HEK293 (cell line): ENCODE results near the gene MSANTD2.

ENCODE experiments used
- CTCF ChIA-PET: fragments of 350-600 bp; formaldehyde crosslinking; extraction: SDS; loops from one replicate; lab custom pipeline; 2021; ENCODE audit warnings: antibody characterized with exemption; lab: Yijun Ruan, JAX
- POLR2A ChIA-PET: fragments of 300-600 bp; formaldehyde crosslinking; extraction: SDS; loops from one replicate; lab custom pipeline; 2020; ENCODE audit warnings: antibody characterized with exemption, inconsistent platforms; lab: Yijun Ruan, JAX
- H3K27ac ChIP-seq: fragments of 200-500 bp; sonication (Bioruptor generic); 2 replicates; pipeline ENCODE4 v1.5.1; 2014; ENCODE audit warnings: low read depth, low read length, control low read depth, inconsistent platforms; ENCODE audit errors: extremely low read depth
- H3K36me3 ChIP-seq, 2 experiments: fragments of 200-500 bp in 1 of 2; sonication (Bioruptor generic) in 1 of 2; 1 replicate in 1 of 2; 2 replicates in 1 of 2; pipeline ENCODE4 v1.5.1; 2014 to 2017; ENCODE audit warnings: inconsistent platforms in 2 of 2, low read length in 2 of 2; ENCODE audit not compliant: control insufficient read depth in 2 of 2, insufficient read depth in 1 of 2
- H3K4me1 ChIP-seq: fragments of 200-500 bp; sonication (Bioruptor generic); 2 replicates; pipeline ENCODE4 v1.5.1; 2014; ENCODE audit warnings: mild to moderate bottlenecking, low read length, inconsistent platforms; ENCODE audit not compliant: control insufficient read depth, insufficient read depth
- H3K4me3 ChIP-seq: 2 replicates; pipeline ENCODE4 v1.5.1; 2011; ENCODE audit warnings: low read depth, mild to moderate bottlenecking, control low read depth, low read length, moderate library complexity
- H3K9me3 ChIP-seq: fragments of 200-500 bp; sonication (Bioruptor generic); 2 replicates; pipeline ENCODE4 v1.5.1; 2014; ENCODE audit warnings: low read depth, low read length, inconsistent platforms; ENCODE audit not compliant: control insufficient read depth, insufficient read depth
- GLI2 ChIP-seq: fragments of 450-650 bp; formaldehyde crosslinking; IDR thresholded peaks from 2 replicates; pipeline ENCODE4; 2017; ENCODE audit warnings: missing biosample characterization, missing genetic modification characterization, low read depth, borderline replicate concordance
- SP2 ChIP-seq: fragments of 450-650 bp; formaldehyde crosslinking; IDR thresholded peaks from 2 replicates; pipeline ENCODE4 v1.5.1; 2016; ENCODE audit warnings: missing biosample characterization, missing genetic modification characterization
- ZFP37 ChIP-seq: fragments of 450-650 bp; formaldehyde crosslinking; IDR thresholded peaks from 2 replicates; pipeline ENCODE4 v1.5.1; 2016; ENCODE audit warnings: missing biosample characterization, missing genetic modification characterization
- ZNF211 ChIP-seq: fragments of 450-650 bp; formaldehyde crosslinking; IDR thresholded peaks from 2 replicates; pipeline ENCODE4 v1.5.1; 2016; ENCODE audit warnings: low read depth, missing biosample characterization, missing genetic modification characterization
- ZNF24 ChIP-seq: fragments of 450-650 bp; formaldehyde crosslinking; IDR thresholded peaks from 2 replicates; pipeline ENCODE4 v1.5.1; 2016; ENCODE audit warnings: missing biosample characterization, missing genetic modification characterization
- ZNF248 ChIP-seq: fragments of 450-650 bp; formaldehyde crosslinking; IDR thresholded peaks from 2 replicates; pipeline ENCODE4 v1.5.1; 2017; ENCODE audit warnings: missing biosample characterization, missing genetic modification characterization
- ZNF626 ChIP-seq: fragments of 450-650 bp; sonication (Bioruptor Pico); formaldehyde crosslinking; IDR thresholded peaks from 2 replicates; pipeline ENCODE4 v1.5.1; 2018; ENCODE audit warnings: missing biosample characterization, missing genetic modification characterization, inconsistent platforms
- ZNF791 ChIP-seq: fragments of 450-650 bp; formaldehyde crosslinking; IDR thresholded peaks from 2 replicates; pipeline ENCODE4 v1.5.1; 2016; ENCODE audit warnings: missing biosample characterization, missing genetic modification characterization
- ZNF837 ChIP-seq: fragments of 450-650 bp; formaldehyde crosslinking; IDR thresholded peaks from 2 replicates; pipeline ENCODE4 v1.5.1; 2016; ENCODE audit warnings: missing biosample characterization, missing genetic modification characterization
- TF ChIP-seq, protein P1 (sequence below): fragments of 450-650 bp; formaldehyde crosslinking; IDR thresholded peaks from 2 replicates; pipeline ENCODE4 v1.5.1; 2016; ENCODE audit warnings: missing biosample characterization, missing genetic modification characterization, borderline replicate concordance
- TF ChIP-seq, protein P2 (sequence below): fragments of 450-650 bp; formaldehyde crosslinking; IDR thresholded peaks from 2 replicates; pipeline ENCODE4 v1.5.1; 2016; ENCODE audit warnings: missing biosample characterization, missing genetic modification characterization
- TF ChIP-seq, protein P3 (sequence below): fragments of 450-650 bp; formaldehyde crosslinking; IDR thresholded peaks from 2 replicates; pipeline ENCODE4 v1.5.1; 2017; ENCODE audit warnings: missing biosample characterization, missing genetic modification characterization
- TF ChIP-seq, protein P4 (sequence below): fragments of 450-650 bp; formaldehyde crosslinking; IDR thresholded peaks from 2 replicates; pipeline ENCODE4 v1.5.1; 2017; ENCODE audit warnings: missing biosample characterization, missing genetic modification characterization

The MSANTD2 gene

DNA sequence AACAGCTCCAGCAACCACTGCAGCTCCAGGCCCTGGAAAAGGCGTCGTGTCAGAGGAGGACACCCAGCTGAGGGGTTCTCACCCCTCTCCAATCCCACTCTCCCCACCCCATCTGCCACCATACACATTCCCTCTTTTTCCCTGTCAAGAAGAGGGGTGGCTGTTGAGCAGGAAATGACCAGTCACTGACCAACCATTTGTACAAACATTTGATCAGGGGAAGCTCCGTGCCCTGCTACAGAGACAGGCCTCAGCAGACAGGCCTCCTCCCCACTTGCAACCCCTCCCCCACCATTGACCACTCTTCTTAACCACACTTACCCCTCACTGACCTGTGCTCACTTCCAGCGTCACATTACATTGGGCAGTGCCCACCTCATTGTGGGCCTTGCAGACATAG, 45.9 kb downstream of the MSANTD2 start (continued):
- TF ChIP-seq, protein P1, sequence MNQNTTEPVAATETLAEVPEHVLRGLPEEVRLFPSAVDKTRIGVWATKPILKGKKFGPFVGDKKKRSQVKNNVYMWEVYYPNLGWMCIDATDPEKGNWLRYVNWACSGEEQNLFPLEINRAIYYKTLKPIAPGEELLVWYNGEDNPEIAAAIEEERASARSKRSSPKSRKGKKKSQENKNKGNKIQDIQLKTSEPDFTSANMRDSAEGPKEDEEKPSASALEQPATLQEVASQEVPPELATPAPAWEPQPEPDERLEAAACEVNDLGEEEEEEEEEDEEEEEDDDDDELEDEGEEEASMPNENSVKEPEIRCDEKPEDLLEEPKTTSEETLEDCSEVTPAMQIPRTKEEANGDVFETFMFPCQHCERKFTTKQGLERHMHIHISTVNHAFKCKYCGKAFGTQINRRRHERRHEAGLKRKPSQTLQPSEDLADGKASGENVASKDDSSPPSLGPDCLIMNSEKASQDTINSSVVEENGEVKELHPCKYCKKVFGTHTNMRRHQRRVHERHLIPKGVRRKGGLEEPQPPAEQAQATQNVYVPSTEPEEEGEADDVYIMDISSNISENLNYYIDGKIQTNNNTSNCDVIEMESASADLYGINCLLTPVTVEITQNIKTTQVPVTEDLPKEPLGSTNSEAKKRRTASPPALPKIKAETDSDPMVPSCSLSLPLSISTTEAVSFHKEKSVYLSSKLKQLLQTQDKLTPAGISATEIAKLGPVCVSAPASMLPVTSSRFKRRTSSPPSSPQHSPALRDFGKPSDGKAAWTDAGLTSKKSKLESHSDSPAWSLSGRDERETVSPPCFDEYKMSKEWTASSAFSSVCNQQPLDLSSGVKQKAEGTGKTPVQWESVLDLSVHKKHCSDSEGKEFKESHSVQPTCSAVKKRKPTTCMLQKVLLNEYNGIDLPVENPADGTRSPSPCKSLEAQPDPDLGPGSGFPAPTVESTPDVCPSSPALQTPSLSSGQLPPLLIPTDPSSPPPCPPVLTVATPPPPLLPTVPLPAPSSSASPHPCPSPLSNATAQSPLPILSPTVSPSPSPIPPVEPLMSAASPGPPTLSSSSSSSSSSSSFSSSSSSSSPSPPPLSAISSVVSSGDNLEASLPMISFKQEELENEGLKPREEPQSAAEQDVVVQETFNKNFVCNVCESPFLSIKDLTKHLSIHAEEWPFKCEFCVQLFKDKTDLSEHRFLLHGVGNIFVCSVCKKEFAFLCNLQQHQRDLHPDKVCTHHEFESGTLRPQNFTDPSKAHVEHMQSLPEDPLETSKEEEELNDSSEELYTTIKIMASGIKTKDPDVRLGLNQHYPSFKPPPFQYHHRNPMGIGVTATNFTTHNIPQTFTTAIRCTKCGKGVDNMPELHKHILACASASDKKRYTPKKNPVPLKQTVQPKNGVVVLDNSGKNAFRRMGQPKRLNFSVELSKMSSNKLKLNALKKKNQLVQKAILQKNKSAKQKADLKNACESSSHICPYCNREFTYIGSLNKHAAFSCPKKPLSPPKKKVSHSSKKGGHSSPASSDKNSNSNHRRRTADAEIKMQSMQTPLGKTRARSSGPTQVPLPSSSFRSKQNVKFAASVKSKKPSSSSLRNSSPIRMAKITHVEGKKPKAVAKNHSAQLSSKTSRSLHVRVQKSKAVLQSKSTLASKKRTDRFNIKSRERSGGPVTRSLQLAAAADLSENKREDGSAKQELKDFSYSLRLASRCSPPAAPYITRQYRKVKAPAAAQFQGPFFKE (tag by site-specific recombination), result no peak
- TF ChIP-seq ZNF626 (tag by site-specific recombination), result no peak
- TF ChIP-seq ZNF791 (tag by site-specific recombination), result no peak
- TF ChIP-seq SP2 (tag by site-specific recombination), result no peak
- TF ChIP-seq ZFP37 (tag by site-specific recombination), result no peak
- no peak for TF ChIP-seq ZNF837 (tag by site-specific recombination)
- TF ChIP-seq, protein P2, sequence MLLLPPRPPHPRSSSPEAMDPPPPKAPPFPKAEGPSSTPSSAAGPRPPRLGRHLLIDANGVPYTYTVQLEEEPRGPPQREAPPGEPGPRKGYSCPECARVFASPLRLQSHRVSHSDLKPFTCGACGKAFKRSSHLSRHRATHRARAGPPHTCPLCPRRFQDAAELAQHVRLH (tag by site-specific recombination), result no peak
- TF ChIP-seq GLI2 (tag by site-specific recombination), result no peak
- TF ChIP-seq, protein P3, sequence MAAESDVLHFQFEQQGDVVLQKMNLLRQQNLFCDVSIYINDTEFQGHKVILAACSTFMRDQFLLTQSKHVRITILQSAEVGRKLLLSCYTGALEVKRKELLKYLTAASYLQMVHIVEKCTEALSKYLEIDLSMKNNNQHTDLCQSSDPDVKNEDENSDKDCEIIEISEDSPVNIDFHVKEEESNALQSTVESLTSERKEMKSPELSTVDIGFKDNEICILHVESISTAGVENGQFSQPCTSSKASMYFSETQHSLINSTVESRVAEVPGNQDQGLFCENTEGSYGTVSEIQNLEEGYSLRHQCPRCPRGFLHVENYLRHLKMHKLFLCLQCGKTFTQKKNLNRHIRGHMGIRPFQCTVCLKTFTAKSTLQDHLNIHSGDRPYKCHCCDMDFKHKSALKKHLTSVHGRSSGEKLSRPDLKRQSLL (tag by site-specific recombination), result no peak

DNA sequence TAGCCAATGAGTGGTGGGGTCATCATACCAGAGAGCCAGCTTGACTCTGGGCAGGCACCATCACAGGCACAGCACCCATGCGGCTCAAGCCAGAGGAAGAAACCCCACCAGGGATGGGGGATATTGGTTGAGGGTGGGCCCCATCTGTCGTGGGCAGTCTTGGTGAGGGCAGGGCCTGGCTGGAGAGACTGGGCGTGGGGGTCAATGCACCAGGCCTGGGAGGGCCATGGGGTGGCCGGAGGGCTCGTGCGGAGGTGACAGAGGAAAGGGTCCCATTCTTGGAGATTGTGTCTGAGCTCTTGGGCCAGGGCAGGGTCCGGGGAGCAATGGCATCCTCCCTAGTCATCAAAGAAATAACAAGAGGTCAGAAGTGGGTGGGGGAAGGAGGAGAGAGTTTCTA, 46.6 kb downstream of the MSANTD2 start:
- no peak for TF ChIP-seq ZNF24
- TF ChIP-seq ZNF248 (tag by site-specific recombination), result no peak
- TF ChIP-seq, all 188 proteins: peak for 0
- CTCF ChIA-PET, result interaction anchor here (1.6 to 2.1 kb wide), 3 partner anchors 10 to 83 kb away, joined by 7 to 9 read pairs (median 8); no protein-coding TSS in a partner anchor
- POLR2A ChIA-PET, result interaction anchor here (1.3 to 2.0 kb wide), 2 partner anchors 10 kb away, joined by 4 to 9 read pairs; no protein-coding TSS in a partner anchor
- Histone ChIP-seq H3K36me3 (no peaks in the 10 kb centered on the region), H3K27ac (no peak overlapping the region), H3K9me3 (no peaks in the 10 kb centered on the region), H3K4me1 (no peaks in the 10 kb centered on the region), H3K4me3 (no peak overlapping the region)

DNA sequence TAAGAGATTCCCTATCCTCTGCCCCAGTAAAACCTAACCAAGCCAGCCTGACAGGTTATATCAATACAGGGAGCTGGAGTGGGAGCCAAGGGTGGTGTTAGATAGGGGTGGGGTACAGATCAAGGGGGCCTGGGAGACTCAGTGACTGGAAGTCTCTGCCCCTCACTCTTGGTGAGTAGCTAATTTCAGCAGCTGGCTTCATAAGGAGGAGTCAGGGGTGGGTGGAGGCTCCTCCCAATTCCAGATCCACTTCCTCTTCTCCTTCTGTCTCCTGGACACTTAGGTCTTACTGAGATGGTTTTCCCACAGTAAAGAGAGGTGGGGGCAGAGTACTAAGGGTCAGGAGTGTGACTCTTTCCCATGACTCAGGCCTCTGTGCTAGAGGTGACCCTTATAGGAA, 47.0 kb downstream of the MSANTD2 start:
- POLR2A ChIA-PET, result interaction anchor here (0.6 to 2.0 kb wide), 5 partner anchors 9 to 108 kb away, joined by 3 to 9 read pairs (median 4); partner anchors contain the start of genes NRGN, SIAE and SPA17
- Histone ChIP-seq H3K36me3 (no peaks in the 10 kb centered on the region), H3K4me1 (no peaks in the 10 kb centered on the region)
- TF ChIP-seq, protein P4, sequence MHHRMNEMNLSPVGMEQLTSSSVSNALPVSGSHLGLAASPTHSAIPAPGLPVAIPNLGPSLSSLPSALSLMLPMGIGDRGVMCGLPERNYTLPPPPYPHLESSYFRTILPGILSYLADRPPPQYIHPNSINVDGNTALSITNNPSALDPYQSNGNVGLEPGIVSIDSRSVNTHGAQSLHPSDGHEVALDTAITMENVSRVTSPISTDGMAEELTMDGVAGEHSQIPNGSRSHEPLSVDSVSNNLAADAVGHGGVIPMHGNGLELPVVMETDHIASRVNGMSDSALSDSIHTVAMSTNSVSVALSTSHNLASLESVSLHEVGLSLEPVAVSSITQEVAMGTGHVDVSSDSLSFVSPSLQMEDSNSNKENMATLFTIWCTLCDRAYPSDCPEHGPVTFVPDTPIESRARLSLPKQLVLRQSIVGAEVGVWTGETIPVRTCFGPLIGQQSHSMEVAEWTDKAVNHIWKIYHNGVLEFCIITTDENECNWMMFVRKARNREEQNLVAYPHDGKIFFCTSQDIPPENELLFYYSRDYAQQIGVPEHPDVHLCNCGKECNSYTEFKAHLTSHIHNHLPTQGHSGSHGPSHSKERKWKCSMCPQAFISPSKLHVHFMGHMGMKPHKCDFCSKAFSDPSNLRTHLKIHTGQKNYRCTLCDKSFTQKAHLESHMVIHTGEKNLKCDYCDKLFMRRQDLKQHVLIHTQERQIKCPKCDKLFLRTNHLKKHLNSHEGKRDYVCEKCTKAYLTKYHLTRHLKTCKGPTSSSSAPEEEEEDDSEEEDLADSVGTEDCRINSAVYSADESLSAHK, result no peak
- no peak for TF ChIP-seq ZNF211 (tag by site-specific recombination)
- TF ChIP-seq, all 188 proteins: peak for 0
- Histone ChIP-seq H3K9me3 (no peaks in the 10 kb centered on the region), H3K4me3 (no peak overlapping the region), H3K27ac (no peak overlapping the region)
- CTCF ChIA-PET, result interaction anchor here (0.6 to 2.1 kb wide), 5 partner anchors 10 to 85 kb away, joined by 3 to 9 read pairs (median 7); no protein-coding TSS in a partner anchor
